ENCODE data around the gene IFT25. TPM values are rescaled to one million over a fixed set of nuclear protein-coding genes. Genes with fewer than 3 reads are reported as not detected.

Gene IFT25
- total RNA-seq, 1 donor from 2014 or later: 20.4 TPM

DNA sequence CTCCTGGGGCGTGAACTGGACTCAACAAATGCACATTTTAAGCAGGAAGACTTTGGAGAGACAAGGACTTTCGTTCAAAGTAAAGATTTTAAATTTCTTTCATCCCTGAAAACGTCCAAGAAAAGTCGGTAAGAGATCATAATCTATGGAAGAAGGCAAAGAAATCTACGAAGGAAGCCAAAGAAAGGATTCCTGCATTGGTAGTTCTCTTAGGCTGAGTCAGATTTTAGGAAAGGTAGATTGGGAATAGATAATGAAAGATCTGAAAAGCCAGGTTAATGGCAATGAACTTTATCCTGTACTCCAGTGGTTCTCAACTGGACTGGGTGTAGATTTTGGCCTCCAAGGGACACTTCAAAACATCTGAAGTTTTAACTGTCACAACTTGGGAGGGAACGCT lies 2.4 kb downstream of the IFT25 start:
- H3K27ac Mint-ChIP-seq (ENCODE audit: unreplicated experiment): no peak overlapping the region
- H3K27me3 Mint-ChIP-seq (ENCODE audit: low read depth): no peaks in the 10 kb centered on the region
- no peak overlapping the region for H3K4me3 Mint-ChIP-seq (ENCODE audit: unreplicated experiment)
- no peaks in the 10 kb centered on the region for H3K36me3 Mint-ChIP-seq (ENCODE audit: low read depth)
- H3K9me3 Mint-ChIP-seq (ENCODE audit: low read depth): no peaks in the 10 kb centered on the region
- TF ChIP-seq, protein P1, sequence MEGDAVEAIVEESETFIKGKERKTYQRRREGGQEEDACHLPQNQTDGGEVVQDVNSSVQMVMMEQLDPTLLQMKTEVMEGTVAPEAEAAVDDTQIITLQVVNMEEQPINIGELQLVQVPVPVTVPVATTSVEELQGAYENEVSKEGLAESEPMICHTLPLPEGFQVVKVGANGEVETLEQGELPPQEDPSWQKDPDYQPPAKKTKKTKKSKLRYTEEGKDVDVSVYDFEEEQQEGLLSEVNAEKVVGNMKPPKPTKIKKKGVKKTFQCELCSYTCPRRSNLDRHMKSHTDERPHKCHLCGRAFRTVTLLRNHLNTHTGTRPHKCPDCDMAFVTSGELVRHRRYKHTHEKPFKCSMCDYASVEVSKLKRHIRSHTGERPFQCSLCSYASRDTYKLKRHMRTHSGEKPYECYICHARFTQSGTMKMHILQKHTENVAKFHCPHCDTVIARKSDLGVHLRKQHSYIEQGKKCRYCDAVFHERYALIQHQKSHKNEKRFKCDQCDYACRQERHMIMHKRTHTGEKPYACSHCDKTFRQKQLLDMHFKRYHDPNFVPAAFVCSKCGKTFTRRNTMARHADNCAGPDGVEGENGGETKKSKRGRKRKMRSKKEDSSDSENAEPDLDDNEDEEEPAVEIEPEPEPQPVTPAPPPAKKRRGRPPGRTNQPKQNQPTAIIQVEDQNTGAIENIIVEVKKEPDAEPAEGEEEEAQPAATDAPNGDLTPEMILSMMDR (IDR thresholded peaks at IDR 0.05): no peak
- no peak for DNase-seq (ENCODE audit: low spot score)
- H3K4me1 Mint-ChIP-seq (ENCODE audit: low read depth): peaks cover 44% of the 10 kb centered on the region

GRCh38 chr1:53942127-53942957 lies 3.2 kb downstream of the IFT25 start:
- no peak for DNase-seq (ENCODE audit: low spot score)
- no peaks in the 10 kb centered on the region for H3K27me3 Mint-ChIP-seq (ENCODE audit: low read depth)
- H3K4me1 Mint-ChIP-seq (ENCODE audit: low read depth): peaks cover 40% of the 10 kb centered on the region
- TF ChIP-seq, protein P1 (IDR thresholded peaks at IDR 0.05): no peak
- no peak overlapping the region for H3K27ac Mint-ChIP-seq (ENCODE audit: unreplicated experiment)
- peaks cover 2% of the 10 kb centered on the region for H3K36me3 Mint-ChIP-seq (ENCODE audit: low read depth)
- no peaks in the 10 kb centered on the region for H3K9me3 Mint-ChIP-seq (ENCODE audit: low read depth)
- no peak overlapping the region for H3K4me3 Mint-ChIP-seq (ENCODE audit: unreplicated experiment)

DNA sequence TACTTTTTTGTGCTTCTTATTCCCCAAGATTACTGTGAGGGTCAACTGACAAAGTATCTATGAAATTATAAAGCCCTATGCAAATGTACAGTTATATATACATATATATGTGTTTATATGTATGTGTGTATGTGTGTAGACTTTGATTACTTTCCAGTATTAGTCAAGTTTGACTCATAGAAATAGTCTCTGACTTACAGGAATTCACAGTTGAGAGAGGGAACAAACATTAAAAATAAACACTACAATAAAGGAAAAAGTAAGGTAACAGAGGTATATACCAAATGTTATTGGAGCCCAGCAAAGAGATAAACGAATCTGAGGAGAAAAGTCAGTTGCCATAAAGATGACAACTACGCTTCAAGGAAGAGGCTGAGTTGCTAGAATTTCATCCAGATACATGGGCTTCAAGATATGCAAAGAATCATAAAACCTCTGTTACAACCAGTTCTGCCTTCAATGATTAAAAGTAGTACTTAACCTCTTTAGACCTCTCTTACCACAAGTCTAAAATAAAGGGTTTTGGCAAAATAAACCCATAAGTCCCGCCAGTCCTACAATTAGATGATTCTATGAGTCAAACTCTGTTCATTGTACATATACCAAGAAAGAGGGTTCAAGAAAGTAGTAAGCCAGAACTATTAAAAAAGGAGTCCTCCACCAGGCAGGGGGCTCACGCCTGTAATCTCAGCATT lies 7.2 kb downstream of the IFT25 start:
- H3K27me3 Mint-ChIP-seq (ENCODE audit: low read depth): no peaks in the 10 kb centered on the region
- H3K27ac Mint-ChIP-seq (ENCODE audit: unreplicated experiment): no peak overlapping the region
- peaks cover 25% of the 10 kb centered on the region for H3K4me1 Mint-ChIP-seq (ENCODE audit: low read depth)
- no peak overlapping the region for H3K4me3 Mint-ChIP-seq (ENCODE audit: unreplicated experiment)
- DNase-seq (ENCODE audit: low spot score): no peak
- TF ChIP-seq, protein P1 (IDR thresholded peaks at IDR 0.05): no peak
- peaks cover 4% of the 10 kb centered on the region for H3K9me3 Mint-ChIP-seq (ENCODE audit: low read depth)
- H3K36me3 Mint-ChIP-seq (ENCODE audit: low read depth): peaks cover 15% of the 10 kb centered on the region

DNA sequence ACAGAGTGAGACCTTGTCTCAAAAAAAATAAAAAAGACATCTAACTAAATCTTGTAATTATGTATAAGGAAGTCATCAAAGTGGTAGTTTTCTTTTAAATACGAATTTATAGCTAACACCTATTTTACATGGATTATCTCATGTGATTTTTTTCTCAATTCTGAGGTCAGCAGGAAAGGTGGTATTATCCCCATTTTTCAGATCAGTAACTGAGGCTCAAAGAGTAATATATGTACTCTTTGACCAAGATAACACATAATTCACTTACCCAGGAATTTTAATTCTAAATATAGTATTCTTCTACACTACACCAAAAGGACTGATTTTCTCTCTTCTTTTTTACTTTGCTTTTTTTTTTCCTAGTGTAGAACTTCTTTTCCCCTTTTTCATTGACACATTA lies 9.1 kb downstream of the IFT25 start:
- no peak overlapping the region for H3K4me3 Mint-ChIP-seq (ENCODE audit: unreplicated experiment)
- H3K9me3 Mint-ChIP-seq (ENCODE audit: low read depth): peaks cover 4% of the 10 kb centered on the region
- no peak for DNase-seq (ENCODE audit: low spot score)
- peaks cover 17% of the 10 kb centered on the region for H3K36me3 Mint-ChIP-seq (ENCODE audit: low read depth)
- no peak overlapping the region for H3K27ac Mint-ChIP-seq (ENCODE audit: unreplicated experiment)
- TF ChIP-seq, protein P1 (IDR thresholded peaks at IDR 0.05): no peak
- H3K4me1 Mint-ChIP-seq (ENCODE audit: low read depth): peaks cover 18% of the 10 kb centered on the region
- H3K27me3 Mint-ChIP-seq (ENCODE audit: low read depth): no peaks in the 10 kb centered on the region

DNA sequence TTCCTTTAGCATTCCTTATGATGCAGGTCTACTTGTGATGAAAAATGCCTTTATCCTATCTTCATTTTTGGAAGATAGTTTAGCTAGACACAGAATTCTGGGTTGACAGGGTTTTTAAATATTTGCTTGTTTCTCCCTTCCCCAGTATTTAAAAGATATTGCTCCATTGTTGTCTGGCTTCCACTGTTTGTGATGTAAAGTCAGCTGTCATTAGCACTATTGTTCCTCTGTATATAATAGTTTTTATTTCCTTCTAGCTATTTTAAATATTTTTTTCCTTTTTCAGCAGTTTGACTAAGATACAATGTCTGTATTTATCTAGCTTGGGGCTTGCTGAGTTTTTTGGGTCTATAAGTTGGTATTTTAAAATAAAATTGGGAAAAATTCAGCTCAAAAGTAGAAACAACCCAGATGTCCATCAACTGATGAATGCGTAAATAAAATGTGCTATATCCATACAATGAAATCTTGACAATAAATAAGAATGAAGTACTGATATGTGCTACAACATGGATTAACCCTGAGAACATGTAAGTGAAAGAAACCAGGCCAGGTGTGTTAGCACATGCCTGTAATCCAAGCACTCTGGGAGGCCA lies 11.2 kb downstream of the IFT25 start:
- TF ChIP-seq, protein P1 (IDR thresholded peaks at IDR 0.05): no peak
- peaks cover 17% of the 10 kb centered on the region for H3K36me3 Mint-ChIP-seq (ENCODE audit: low read depth)
- H3K4me1 Mint-ChIP-seq (ENCODE audit: low read depth): peaks cover 22% of the 10 kb centered on the region
- H3K27ac Mint-ChIP-seq (ENCODE audit: unreplicated experiment): no peak overlapping the region
- H3K9me3 Mint-ChIP-seq (ENCODE audit: low read depth): peaks cover 4% of the 10 kb centered on the region
- no peaks in the 10 kb centered on the region for H3K27me3 Mint-ChIP-seq (ENCODE audit: low read depth)
- no peak for DNase-seq (ENCODE audit: low spot score)
- H3K4me3 Mint-ChIP-seq (ENCODE audit: unreplicated experiment): no peak overlapping the region
